Measurements from ENCODE around the gene PTTG1. TPM values are rescaled to one million over a fixed set of nuclear protein-coding genes. Genes with fewer than 3 reads are reported as not detected.

PTTG1 gene
- total and polyA plus RNA-seq, 4 donors, result 0.75 to 84.0 (median 5.6) TPM

DNA sequence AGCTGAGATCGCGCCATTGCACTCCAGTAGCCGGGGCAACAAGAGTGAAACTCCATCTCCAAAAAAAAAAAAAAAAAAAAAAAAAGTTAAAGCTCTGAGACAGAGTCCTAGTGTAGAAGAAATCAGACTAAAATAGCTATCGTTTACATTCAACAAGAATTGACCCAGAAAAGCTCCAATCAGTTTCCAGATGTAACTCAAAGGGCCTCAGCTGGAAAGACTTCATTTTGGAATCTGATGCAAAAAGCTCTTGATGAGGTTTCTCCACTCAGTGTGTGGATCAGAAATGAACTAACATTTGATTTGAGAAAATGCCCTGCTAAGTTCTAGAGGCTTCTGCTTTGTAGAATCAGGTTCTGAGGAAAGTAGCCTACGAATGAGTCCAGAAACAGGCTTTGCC is 44.0 kb upstream of the PTTG1 start (continued):
- TF ChIP-seq, protein P1, sequence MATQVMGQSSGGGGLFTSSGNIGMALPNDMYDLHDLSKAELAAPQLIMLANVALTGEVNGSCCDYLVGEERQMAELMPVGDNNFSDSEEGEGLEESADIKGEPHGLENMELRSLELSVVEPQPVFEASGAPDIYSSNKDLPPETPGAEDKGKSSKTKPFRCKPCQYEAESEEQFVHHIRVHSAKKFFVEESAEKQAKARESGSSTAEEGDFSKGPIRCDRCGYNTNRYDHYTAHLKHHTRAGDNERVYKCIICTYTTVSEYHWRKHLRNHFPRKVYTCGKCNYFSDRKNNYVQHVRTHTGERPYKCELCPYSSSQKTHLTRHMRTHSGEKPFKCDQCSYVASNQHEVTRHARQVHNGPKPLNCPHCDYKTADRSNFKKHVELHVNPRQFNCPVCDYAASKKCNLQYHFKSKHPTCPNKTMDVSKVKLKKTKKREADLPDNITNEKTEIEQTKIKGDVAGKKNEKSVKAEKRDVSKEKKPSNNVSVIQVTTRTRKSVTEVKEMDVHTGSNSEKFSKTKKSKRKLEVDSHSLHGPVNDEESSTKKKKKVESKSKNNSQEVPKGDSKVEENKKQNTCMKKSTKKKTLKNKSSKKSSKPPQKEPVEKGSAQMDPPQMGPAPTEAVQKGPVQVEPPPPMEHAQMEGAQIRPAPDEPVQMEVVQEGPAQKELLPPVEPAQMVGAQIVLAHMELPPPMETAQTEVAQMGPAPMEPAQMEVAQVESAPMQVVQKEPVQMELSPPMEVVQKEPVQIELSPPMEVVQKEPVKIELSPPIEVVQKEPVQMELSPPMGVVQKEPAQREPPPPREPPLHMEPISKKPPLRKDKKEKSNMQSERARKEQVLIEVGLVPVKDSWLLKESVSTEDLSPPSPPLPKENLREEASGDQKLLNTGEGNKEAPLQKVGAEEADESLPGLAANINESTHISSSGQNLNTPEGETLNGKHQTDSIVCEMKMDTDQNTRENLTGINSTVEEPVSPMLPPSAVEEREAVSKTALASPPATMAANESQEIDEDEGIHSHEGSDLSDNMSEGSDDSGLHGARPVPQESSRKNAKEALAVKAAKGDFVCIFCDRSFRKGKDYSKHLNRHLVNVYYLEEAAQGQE (IDR thresholded peaks at IDR 0.05), result no peak
- TF ChIP-seq HNF4A (conservative IDR thresholded peaks at IDR 0.05) (no peak), SP1 (IDR thresholded peaks at IDR 0.05) (no peak)
- TF ChIP-seq, protein P2, sequence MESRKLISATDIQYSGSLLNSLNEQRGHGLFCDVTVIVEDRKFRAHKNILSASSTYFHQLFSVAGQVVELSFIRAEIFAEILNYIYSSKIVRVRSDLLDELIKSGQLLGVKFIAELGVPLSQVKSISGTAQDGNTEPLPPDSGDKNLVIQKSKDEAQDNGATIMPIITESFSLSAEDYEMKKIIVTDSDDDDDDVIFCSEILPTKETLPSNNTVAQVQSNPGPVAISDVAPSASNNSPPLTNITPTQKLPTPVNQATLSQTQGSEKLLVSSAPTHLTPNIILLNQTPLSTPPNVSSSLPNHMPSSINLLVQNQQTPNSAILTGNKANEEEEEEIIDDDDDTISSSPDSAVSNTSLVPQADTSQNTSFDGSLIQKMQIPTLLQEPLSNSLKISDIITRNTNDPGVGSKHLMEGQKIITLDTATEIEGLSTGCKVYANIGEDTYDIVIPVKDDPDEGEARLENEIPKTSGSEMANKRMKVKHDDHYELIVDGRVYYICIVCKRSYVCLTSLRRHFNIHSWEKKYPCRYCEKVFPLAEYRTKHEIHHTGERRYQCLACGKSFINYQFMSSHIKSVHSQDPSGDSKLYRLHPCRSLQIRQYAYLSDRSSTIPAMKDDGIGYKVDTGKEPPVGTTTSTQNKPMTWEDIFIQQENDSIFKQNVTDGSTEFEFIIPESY (IDR thresholded peaks at IDR 0.05), result no peak

DNA sequence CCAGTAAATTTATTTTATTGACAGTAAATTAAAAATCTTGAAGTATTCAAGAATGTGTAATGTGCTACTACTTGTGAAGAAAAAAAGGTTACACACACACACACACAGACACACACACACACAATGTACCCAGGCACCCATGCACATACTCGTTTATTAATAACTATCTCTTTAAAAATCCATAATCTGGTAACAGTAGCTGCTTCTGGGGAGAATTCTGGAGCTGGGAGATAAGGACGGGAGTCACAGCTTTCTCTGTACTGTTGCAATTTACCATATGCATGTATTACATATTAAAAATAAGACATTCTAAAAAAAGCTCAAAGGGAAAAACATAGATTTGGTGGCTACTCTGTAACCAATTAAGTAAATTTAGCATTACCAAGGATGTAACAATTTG is 43.3 kb upstream of the PTTG1 start:
- TF ChIP-seq JUND (IDR thresholded peaks at IDR 0.05) (no peak), EGR1 (IDR thresholded peaks at IDR 0.05; ENCODE audit: low read depth in 2 of 2) (no peak), GABPA (IDR thresholded peaks at IDR 0.05 in 1 of 2, conservative IDR thresholded peaks at IDR 0.05 in 1 of 2) (no peak), TAF1 (conservative IDR thresholded peaks at IDR 0.05) (no peak)
- Histone ChIP-seq H3K36me3 (ENCODE audit: control insufficient read depth in 4 of 4, insufficient read depth in 3 of 4, low read depth in 1 of 4, low read length in 3 of 4) (no peaks in the 10 kb centered on the region), H3K9me3 (ENCODE audit: control insufficient read depth in 4 of 4, low read length in 3 of 4) (no peaks in the 10 kb centered on the region), H3K4me3 (ENCODE audit: low read depth in 1 of 3, low read length in 3 of 3) (no peak overlapping the region), H3K27me3 (ENCODE audit: control insufficient read depth in 4 of 4, insufficient read depth in 4 of 4, low read length in 3 of 4) (peaks cover 0 to 8% (median 0%) of the 10 kb centered on the region in 4 donors), H3K4me1 (ENCODE audit: control insufficient read depth in 4 of 4, insufficient read depth in 4 of 4, low read length in 3 of 4) (no peaks in the 10 kb centered on the region), H3K27ac (ENCODE audit: low read depth in 1 of 2, low read length in 2 of 2) (no peak overlapping the region), H3K9ac (ENCODE audit: low read depth in 1 of 2, low read length in 2 of 2) (no peak overlapping the region)
- WGBS, result 57% methylated on average over 2 of the region's 2 CpGs
- no peak for DNase-seq (ENCODE audit: low spot score)

DNA sequence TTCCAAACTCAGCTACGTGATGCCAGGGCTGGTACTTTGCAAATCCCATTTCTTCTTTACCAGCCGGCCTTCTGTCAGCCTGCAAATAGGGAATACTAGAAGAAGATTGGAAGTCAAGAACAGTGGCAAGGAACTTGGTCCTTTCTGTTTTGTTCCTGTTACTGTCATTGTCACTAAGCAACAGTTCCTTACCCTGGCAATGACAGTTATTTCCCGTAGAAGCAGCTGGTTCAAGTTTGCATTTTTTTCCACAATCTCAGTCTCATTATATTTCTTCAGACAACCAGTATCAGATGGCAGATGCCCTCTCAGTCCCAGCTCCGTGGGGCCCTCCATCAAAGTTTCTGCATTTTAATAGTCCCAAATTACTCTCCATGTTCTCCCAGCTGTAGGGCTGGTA is 42.1 kb upstream of the PTTG1 start:
- TF ChIP-seq, protein P3, sequence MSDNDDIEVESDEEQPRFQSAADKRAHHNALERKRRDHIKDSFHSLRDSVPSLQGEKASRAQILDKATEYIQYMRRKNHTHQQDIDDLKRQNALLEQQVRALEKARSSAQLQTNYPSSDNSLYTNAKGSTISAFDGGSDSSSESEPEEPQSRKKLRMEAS (IDR thresholded peaks at IDR 0.05), result no peak
- TF ChIP-seq YY1 (IDR thresholded peaks at IDR 0.05) (no peak), SP1 (IDR thresholded peaks at IDR 0.05) (no peak), TAF1 (conservative IDR thresholded peaks at IDR 0.05) (no peak), NR2F2 (IDR thresholded peaks at IDR 0.05) (no peak), EGR1 (IDR thresholded peaks at IDR 0.05; ENCODE audit: low read depth in 2 of 2) (no peak), GABPA (IDR thresholded peaks at IDR 0.05 in 1 of 2, conservative IDR thresholded peaks at IDR 0.05 in 1 of 2) (no peak), RXRA (IDR thresholded peaks at IDR 0.05) (no peak), JUND (IDR thresholded peaks at IDR 0.05) (no peak), HNF4A (conservative IDR thresholded peaks at IDR 0.05) (no peak), RAD21 (IDR thresholded peaks at IDR 0.05) (no peak), HNF4G (IDR thresholded peaks at IDR 0.05) (no peak), FOXA1 (IDR thresholded peaks at IDR 0.05) (no peak)
- TF ChIP-seq, protein P1 (IDR thresholded peaks at IDR 0.05), result no peak
- TF ChIP-seq, protein P4, sequence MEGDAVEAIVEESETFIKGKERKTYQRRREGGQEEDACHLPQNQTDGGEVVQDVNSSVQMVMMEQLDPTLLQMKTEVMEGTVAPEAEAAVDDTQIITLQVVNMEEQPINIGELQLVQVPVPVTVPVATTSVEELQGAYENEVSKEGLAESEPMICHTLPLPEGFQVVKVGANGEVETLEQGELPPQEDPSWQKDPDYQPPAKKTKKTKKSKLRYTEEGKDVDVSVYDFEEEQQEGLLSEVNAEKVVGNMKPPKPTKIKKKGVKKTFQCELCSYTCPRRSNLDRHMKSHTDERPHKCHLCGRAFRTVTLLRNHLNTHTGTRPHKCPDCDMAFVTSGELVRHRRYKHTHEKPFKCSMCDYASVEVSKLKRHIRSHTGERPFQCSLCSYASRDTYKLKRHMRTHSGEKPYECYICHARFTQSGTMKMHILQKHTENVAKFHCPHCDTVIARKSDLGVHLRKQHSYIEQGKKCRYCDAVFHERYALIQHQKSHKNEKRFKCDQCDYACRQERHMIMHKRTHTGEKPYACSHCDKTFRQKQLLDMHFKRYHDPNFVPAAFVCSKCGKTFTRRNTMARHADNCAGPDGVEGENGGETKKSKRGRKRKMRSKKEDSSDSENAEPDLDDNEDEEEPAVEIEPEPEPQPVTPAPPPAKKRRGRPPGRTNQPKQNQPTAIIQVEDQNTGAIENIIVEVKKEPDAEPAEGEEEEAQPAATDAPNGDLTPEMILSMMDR (IDR thresholded peaks at IDR 0.05; ENCODE audit: low read depth, low read length, missing input control), result no peak
- TF ChIP-seq, protein P5, sequence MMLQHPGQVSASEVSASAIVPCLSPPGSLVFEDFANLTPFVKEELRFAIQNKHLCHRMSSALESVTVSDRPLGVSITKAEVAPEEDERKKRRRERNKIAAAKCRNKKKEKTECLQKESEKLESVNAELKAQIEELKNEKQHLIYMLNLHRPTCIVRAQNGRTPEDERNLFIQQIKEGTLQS (IDR thresholded peaks at IDR 0.05), result no peak
- Histone ChIP-seq H3K27me3 (ENCODE audit: control insufficient read depth in 4 of 4, insufficient read depth in 4 of 4, low read length in 3 of 4) (peaks cover 0 to 4% (median 0%) of the 10 kb centered on the region in 4 donors), H3K9ac (ENCODE audit: low read depth in 1 of 2, low read length in 2 of 2) (no peak overlapping the region), H3K36me3 (ENCODE audit: control insufficient read depth in 4 of 4, insufficient read depth in 3 of 4, low read depth in 1 of 4, low read length in 3 of 4) (no peaks in the 10 kb centered on the region), H3K27ac (ENCODE audit: low read depth in 1 of 2, low read length in 2 of 2) (no peak overlapping the region), H3K9me3 (ENCODE audit: control insufficient read depth in 4 of 4, low read length in 3 of 4) (no peaks in the 10 kb centered on the region), H3K4me3 (ENCODE audit: low read depth in 1 of 3, low read length in 3 of 3) (no peak overlapping the region), H3K4me1 (ENCODE audit: control insufficient read depth in 4 of 4, insufficient read depth in 4 of 4, low read length in 3 of 4) (no peaks in the 10 kb centered on the region)
- WGBS, result 61% methylated on average over 4 of the region's 4 CpGs
- DNase-seq (ENCODE audit: low spot score), result no peak

All from liver (tissue), 9 donors.